ENCODE results near the gene ADRM1. TPM values are rescaled to one million over a fixed set of nuclear protein-coding genes. Genes with fewer than 3 reads are reported as not detected.

ADRM1 gene
- total RNA-seq, 1 donor from 2014 or later, result 97.9 TPM

DNA sequence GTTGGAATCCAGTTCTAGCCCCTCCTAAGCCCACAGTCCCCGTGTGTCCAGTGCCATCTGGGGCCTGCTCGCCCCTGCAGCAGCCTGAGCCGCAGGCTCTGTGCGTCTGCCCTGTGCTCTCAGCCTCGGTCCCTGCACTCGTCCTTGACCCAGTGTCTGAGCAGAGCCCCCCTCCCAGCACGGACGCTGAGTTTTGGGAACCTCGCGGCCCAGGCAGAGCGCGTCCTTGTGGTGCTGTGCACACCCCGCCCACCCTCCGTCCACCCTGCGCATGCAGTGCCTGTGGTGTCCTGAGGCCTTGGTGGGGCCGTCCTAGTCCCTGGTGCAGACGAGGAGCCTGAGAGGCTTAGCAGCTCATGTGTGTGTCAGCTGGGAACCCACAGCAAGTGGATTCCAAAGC, 32.9 kb upstream of the ADRM1 start:
- CTCF ChIA-PET, result no interaction called here
- H3K9me3 Mint-ChIP-seq, result peaks cover 2% of the 10 kb centered on the region
- TF ChIP-seq CTCF (IDR thresholded peaks at IDR 0.05), result no peak
- H3K4me3 Mint-ChIP-seq, result no peak overlapping the region
- H3K36me3 Mint-ChIP-seq (ENCODE audit: low read depth), result peaks cover 53% of the 10 kb centered on the region
- ATAC-seq (ENCODE audit: low read depth) (no peak), DNase-seq (no peak)
- POLR2A ChIA-PET, result no interaction called here
- H3K27ac Mint-ChIP-seq, result no peak overlapping the region
- peaks cover 12% of the 10 kb centered on the region for H3K4me1 Mint-ChIP-seq
- intact Hi-C loops (cut with micrococcal nuclease), result loop anchor here (10.0 kb wide), 1 partner anchor 255 kb away; no protein-coding TSS in a partner anchor
- H3K27me3 Mint-ChIP-seq, result no peaks in the 10 kb centered on the region

- H3K27me3 Mint-ChIP-seq, result no peaks in the 10 kb centered on the region
- H3K4me3 Mint-ChIP-seq, result no peak overlapping the region
- intact Hi-C loops (cut with micrococcal nuclease), result loop anchor here (10.0 kb wide), 1 partner anchor 257 kb away; no protein-coding TSS in a partner anchor
- CTCF ChIA-PET, result no interaction called here
- DNase-seq (no peak), ATAC-seq (ENCODE audit: low read depth) (no peak)
- no peak overlapping the region for H3K27ac Mint-ChIP-seq
- POLR2A ChIA-PET, result no interaction called here
- peaks cover 46% of the 10 kb centered on the region for H3K36me3 Mint-ChIP-seq (ENCODE audit: low read depth)
- no peaks in the 10 kb centered on the region for H3K9me3 Mint-ChIP-seq
- TF ChIP-seq CTCF (IDR thresholded peaks at IDR 0.05), result no peak
- H3K4me1 Mint-ChIP-seq, result peaks cover 18% of the 10 kb centered on the region
Observed at GRCh38 chr20:62272200-62272599, 30.6 kb upstream of the ADRM1 start.

- POLR2A ChIA-PET, result no interaction called here
- H3K9me3 Mint-ChIP-seq, result no peaks in the 10 kb centered on the region
- peaks cover 18% of the 10 kb centered on the region for H3K4me1 Mint-ChIP-seq
- H3K27ac Mint-ChIP-seq, result no peak overlapping the region
- TF ChIP-seq CTCF (IDR thresholded peaks at IDR 0.05), result no peak
- DNase-seq (no peak), ATAC-seq (ENCODE audit: low read depth) (no peak)
- CTCF ChIA-PET, result no interaction called here
- H3K4me3 Mint-ChIP-seq, result no peak overlapping the region
- peaks cover 53% of the 10 kb centered on the region for H3K36me3 Mint-ChIP-seq (ENCODE audit: low read depth)
- intact Hi-C loops (cut with micrococcal nuclease), result loop anchor here (10.0 kb wide), 1 partner anchor 259 kb away; no protein-coding TSS in a partner anchor
- H3K27me3 Mint-ChIP-seq, result no peaks in the 10 kb centered on the region
Observed at GRCh38 chr20:62273416-62273815, 29.4 kb upstream of the ADRM1 start.

DNA sequence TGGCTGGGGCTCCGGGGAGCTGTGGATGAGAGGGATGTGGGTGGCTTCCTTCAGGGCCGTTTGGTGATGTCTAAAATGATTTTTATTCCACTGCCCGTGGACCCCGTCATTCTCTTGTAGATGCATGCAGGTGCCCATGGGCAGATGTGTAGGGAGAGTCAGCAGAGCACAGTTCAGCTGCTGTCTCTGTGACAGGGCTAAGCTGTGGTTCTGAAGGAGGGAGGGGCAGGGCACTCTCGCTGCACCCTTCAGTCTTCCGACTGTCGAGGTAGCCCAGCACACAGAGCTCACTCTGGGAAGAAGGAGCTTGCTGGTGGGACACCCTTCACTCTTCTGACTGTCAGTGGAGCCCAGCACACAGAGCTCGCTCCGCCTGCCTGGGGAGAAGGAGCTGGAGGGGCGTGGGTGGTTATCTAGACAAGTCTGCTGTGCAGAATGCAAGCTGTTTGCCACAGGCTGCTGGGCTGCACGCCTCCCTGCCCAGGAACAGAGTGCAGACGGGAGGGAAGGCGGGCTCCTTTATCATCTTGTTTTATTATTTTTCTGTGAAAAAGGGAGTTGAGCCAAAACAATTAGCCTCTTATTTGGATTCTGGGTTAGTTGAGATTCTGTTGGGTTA, 28.4 kb upstream of the ADRM1 start:
- ATAC-seq (ENCODE audit: low read depth), result peak; percentile 62
- ChIA-PET CTCF (interaction anchor here (0.9 kb wide), 1 partner anchor 263 kb away, joined by 3 read pairs; no protein-coding TSS in a partner anchor), POLR2A (no interaction called here)
- peaks cover 62% of the 10 kb centered on the region for H3K36me3 Mint-ChIP-seq (ENCODE audit: low read depth)
- no peak for TF ChIP-seq CTCF (IDR thresholded peaks at IDR 0.05)
- no peaks in the 10 kb centered on the region for H3K27me3 Mint-ChIP-seq
- no peak for DNase-seq
- peak overlapping the region; percentile 6 for H3K4me3 Mint-ChIP-seq
- no peaks in the 10 kb centered on the region for H3K9me3 Mint-ChIP-seq
- intact Hi-C loops (cut with micrococcal nuclease), result loop anchor here (10.0 kb wide), 1 partner anchor 260 kb away; no protein-coding TSS in a partner anchor
- peak overlapping the region; percentile 64 for H3K27ac Mint-ChIP-seq
- H3K4me1 Mint-ChIP-seq, result peaks cover 18% of the 10 kb centered on the region

DNA sequence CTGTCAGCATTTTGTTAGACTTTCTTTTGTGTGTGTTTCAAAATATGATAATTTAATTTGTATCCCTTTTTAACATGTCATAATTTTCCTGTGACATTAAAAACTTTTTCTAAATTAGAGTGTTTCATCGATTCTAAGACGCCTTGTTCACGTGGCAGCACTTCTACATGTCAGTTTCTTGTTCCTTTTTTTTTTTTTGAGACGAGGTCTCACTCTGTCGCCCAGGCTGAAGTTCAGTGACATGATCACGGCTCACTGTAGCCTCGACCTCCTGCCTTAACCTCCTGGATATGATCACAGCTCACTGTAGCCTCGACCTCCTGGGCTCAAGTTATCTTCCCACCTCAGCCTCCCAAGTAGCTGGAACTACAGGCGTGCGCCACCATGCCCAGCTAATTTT, 27.6 kb upstream of the ADRM1 start:
- peak; percentile 52 for ATAC-seq (ENCODE audit: low read depth)
- H3K27ac Mint-ChIP-seq, result peak overlapping the region; percentile 56
- H3K4me1 Mint-ChIP-seq, result peaks cover 18% of the 10 kb centered on the region
- H3K27me3 Mint-ChIP-seq, result no peaks in the 10 kb centered on the region
- H3K4me3 Mint-ChIP-seq, result peak overlapping the region; percentile 24
- TF ChIP-seq CTCF (IDR thresholded peaks at IDR 0.05), result no peak
- no peak for DNase-seq
- POLR2A ChIA-PET, result no interaction called here
- H3K36me3 Mint-ChIP-seq (ENCODE audit: low read depth), result peaks cover 66% of the 10 kb centered on the region
- no peaks in the 10 kb centered on the region for H3K9me3 Mint-ChIP-seq
- intact Hi-C loops (cut with micrococcal nuclease), result loop anchor here (10.0 kb wide), 1 partner anchor 260 kb away; no protein-coding TSS in a partner anchor
- CTCF ChIA-PET, result no interaction called here

Measured in activated B cell treated with CpG ODN at 0.5 μM for 24 hours (primary cell).